Activated B cell treated with CpG ODN at 0.5 μM for 24 hours (primary cell): ENCODE results near the gene NOP56. TPM values are rescaled to one million over a fixed set of nuclear protein-coding genes. Genes with fewer than 3 reads are reported as not detected.
"Not testable (repeated sequence)": the region's sequence is repeated elsewhere in the genome, so short reads cannot be mapped to it uniquely, and the experiment has no call there.

Experiments
- ATAC-seq: fragments of 200-7000 bp; cut with Tn5 transposase; one replicate; pipeline ENCODE4 v1.10.0; 2021; ENCODE audit warnings: low read depth, mild to moderate bottlenecking, moderate library complexity
- CTCF ChIA-PET: fragments of 350-600 bp; sonication (Branson Sonifier 250); formaldehyde crosslinking; loops from one replicate; lab custom pipeline; 2021; ENCODE audit warnings: antibody characterized with exemption; lab: Charles Lee
- POLR2A ChIA-PET: fragments of 350-600 bp; sonication (Branson Sonifier 250); formaldehyde crosslinking; loops from one replicate; lab custom pipeline; 2021; ENCODE audit warnings: antibody characterized with exemption; lab: Charles Lee
- DNase-seq: peaks from one replicate; pipeline ENCODE4 v3.0.0; 2022
- H3K27ac Mint-ChIP-seq: one replicate; pipeline ENCODE4 v1.8.0; 2020; ENCODE audit warnings: mixed read lengths
- H3K27me3 Mint-ChIP-seq: one replicate; pipeline ENCODE4 v1.8.0; 2021; ENCODE audit warnings: mixed read lengths
- H3K36me3 Mint-ChIP-seq: one replicate; pipeline ENCODE4 v1.8.0; 2021; ENCODE audit warnings: low read depth, mixed read lengths
- H3K4me1 Mint-ChIP-seq: one replicate; pipeline ENCODE4 v1.8.0; 2021; ENCODE audit warnings: mixed read lengths
- H3K4me3 Mint-ChIP-seq: one replicate; pipeline ENCODE4 v1.8.0; 2020; ENCODE audit warnings: mild to moderate bottlenecking, mixed read lengths
- H3K9me3 Mint-ChIP-seq: one replicate; pipeline ENCODE4 v1.8.0; 2020; ENCODE audit warnings: mixed read lengths
- intact Hi-C: fragments of 100-400 bp; cut with micrococcal nuclease; formaldehyde crosslinking; loops from one replicate; pipeline ENCODE4 v1.15.1; 2024
- total RNA-seq: library from RNA; stranded (reverse); gene quantifications from 2 replicates; pipeline ENCODE4 v1.2.3, GENCODE V29; 2022
- TF ChIP-seq, protein P1 (sequence below): fragments of 200-600 bp; IDR thresholded peaks from one replicate; pipeline ENCODE4 v1.8.0; 2022; ENCODE audit warnings: antibody characterized with exemption, mild to moderate bottlenecking

The NOP56 gene
- total RNA-seq, 1 donor from 2014 or later, result 327 TPM

- H3K9me3 Mint-ChIP-seq, result no peaks in the 10 kb centered on the region
- H3K4me3 Mint-ChIP-seq, result no peak overlapping the region
- no peaks in the 10 kb centered on the region for H3K4me1 Mint-ChIP-seq
- intact Hi-C loops, result no loop called here
- POLR2A ChIA-PET, result no interaction called here
- TF ChIP-seq, protein P1, sequence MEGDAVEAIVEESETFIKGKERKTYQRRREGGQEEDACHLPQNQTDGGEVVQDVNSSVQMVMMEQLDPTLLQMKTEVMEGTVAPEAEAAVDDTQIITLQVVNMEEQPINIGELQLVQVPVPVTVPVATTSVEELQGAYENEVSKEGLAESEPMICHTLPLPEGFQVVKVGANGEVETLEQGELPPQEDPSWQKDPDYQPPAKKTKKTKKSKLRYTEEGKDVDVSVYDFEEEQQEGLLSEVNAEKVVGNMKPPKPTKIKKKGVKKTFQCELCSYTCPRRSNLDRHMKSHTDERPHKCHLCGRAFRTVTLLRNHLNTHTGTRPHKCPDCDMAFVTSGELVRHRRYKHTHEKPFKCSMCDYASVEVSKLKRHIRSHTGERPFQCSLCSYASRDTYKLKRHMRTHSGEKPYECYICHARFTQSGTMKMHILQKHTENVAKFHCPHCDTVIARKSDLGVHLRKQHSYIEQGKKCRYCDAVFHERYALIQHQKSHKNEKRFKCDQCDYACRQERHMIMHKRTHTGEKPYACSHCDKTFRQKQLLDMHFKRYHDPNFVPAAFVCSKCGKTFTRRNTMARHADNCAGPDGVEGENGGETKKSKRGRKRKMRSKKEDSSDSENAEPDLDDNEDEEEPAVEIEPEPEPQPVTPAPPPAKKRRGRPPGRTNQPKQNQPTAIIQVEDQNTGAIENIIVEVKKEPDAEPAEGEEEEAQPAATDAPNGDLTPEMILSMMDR, result no peak
- no peak for DNase-seq
- no peaks in the 10 kb centered on the region for H3K36me3 Mint-ChIP-seq
- CTCF ChIA-PET, result no interaction called here
- H3K27ac Mint-ChIP-seq, result no peak overlapping the region
- H3K27me3 Mint-ChIP-seq, result peaks cover 18% of the 10 kb centered on the region
- ATAC-seq, result no peak
Observed at GRCh38 chr20:2680046-2680445, 27.6 kb downstream of the NOP56 start.

DNA sequence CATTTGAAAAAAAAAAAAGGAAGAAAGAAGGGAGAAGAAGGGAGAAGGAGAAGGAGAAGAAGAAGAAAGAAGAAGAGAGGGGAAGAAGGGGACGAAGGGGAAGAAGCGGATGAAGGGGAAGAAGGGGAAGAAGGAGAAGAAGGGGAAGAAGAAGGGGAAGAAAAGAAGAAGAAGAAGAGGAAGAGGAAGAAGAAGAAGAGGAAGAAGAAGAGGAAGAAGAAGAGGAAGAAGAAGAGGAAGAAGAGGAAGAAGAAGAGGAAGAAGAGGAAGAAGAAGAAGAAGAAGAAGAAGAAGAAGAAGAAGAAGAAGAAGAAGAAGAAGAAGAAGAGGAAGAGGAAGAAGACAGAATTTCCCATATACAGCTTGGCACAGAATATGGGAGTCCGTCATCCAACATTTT, 29.6 kb downstream of the NOP56 start:
- H3K36me3 Mint-ChIP-seq, H3K9me3 Mint-ChIP-seq, intact Hi-C loops, H3K4me1 Mint-ChIP-seq, DNase-seq, ATAC-seq, H3K4me3 Mint-ChIP-seq, CTCF ChIA-PET: not testable (repeated sequence)
- H3K27me3 Mint-ChIP-seq, result peaks cover 20% of the 10 kb centered on the region
- peak overlapping the region; percentile 24 for H3K27ac Mint-ChIP-seq
- POLR2A ChIA-PET, result interaction anchor here (0.6 kb wide), 1 partner anchor 17 kb away, joined by 5 read pairs; no protein-coding TSS in a partner anchor

GRCh38 chr20:2684817-2685216, 32.4 kb downstream of the NOP56 start:
- H3K9me3 Mint-ChIP-seq, intact Hi-C loops, H3K36me3 Mint-ChIP-seq, H3K27ac Mint-ChIP-seq, H3K4me1 Mint-ChIP-seq, H3K4me3 Mint-ChIP-seq, DNase-seq, ATAC-seq: not testable (repeated sequence)
- peaks cover 31% of the 10 kb centered on the region for H3K27me3 Mint-ChIP-seq
- ChIA-PET POLR2A (interaction anchor here (0.6 kb wide), 1 partner anchor 29 kb away, joined by 8 read pairs; no protein-coding TSS in a partner anchor), CTCF (interaction anchor here (1.2 kb wide), 1 partner anchor 8 kb away, joined by 3 read pairs; no protein-coding TSS in a partner anchor)

- intact Hi-C loops, result no loop called here
- H3K27ac Mint-ChIP-seq, result no peak overlapping the region
- CTCF ChIA-PET, result no interaction called here
- DNase-seq, result no peak
- H3K4me3 Mint-ChIP-seq, result no peak overlapping the region
- peaks cover 2% of the 10 kb centered on the region for H3K36me3 Mint-ChIP-seq
- H3K27me3 Mint-ChIP-seq, result peaks cover 49% of the 10 kb centered on the region
- ATAC-seq, result no peak
- TF ChIP-seq, protein P1, result no peak
- no peaks in the 10 kb centered on the region for H3K9me3 Mint-ChIP-seq
- POLR2A ChIA-PET, result no interaction called here
- peaks cover 13% of the 10 kb centered on the region for H3K4me1 Mint-ChIP-seq
Observed at GRCh38 chr20:2687514-2687913, 35.1 kb downstream of the NOP56 start.

DNA sequence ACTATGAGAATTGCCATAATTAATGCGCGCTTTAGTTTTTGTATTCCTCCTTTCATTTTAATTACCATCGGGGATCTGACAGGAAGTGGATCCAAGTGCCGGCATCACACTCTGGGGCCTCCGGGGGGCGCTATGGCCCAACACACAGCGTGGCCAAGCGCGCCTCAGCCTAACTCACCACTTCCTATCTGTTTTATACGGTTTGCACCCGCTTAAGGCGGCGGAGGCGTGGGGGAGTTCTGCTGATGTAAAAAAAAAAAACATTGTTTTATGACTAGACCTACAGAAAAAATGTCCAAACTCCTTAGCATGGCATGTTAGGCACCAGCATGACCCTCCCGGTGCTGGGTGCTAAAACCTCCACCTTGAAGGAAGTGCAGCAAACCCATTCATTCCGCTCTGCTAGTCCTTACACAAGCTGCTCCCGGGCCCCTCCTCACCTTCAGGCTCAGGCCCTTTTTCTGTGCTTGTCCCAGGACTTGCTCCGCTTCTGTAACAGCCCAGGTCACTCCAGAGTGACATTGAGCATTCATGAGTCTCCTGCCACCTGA, 35.7 kb downstream of the NOP56 start:
- ChIA-PET CTCF (interaction anchor here (0.6 kb wide), 1 partner anchor 456 kb away, joined by 3 read pairs; no protein-coding TSS in a partner anchor), POLR2A (interaction anchor here (2.6 kb wide), 1 partner anchor 35 kb away, joined by 5 read pairs; the partner anchor contains the start of gene NOP56)
- DNase-seq (no peak), ATAC-seq (peak; percentile 16)
- intact Hi-C loops, result loop anchor here (1.0 kb wide), 1 partner anchor 55 kb away; no protein-coding TSS in a partner anchor
- TF ChIP-seq, protein P1, result no peak
- H3K27me3 Mint-ChIP-seq, result peaks cover 46% of the 10 kb centered on the region
- no peak overlapping the region for H3K27ac Mint-ChIP-seq
- H3K4me3 Mint-ChIP-seq, result no peak overlapping the region
- H3K4me1 Mint-ChIP-seq, result peaks cover 13% of the 10 kb centered on the region
- peaks cover 2% of the 10 kb centered on the region for H3K36me3 Mint-ChIP-seq
- H3K9me3 Mint-ChIP-seq, result no peaks in the 10 kb centered on the region

GRCh38 chr20:2690213-2690612, 37.8 kb downstream of the NOP56 start:
- TF ChIP-seq, protein P1, result no peak
- ChIA-PET POLR2A (interaction anchor here (2.6 kb wide), 1 partner anchor 37 kb away, joined by 5 read pairs; the partner anchor contains the start of gene NOP56), CTCF (no interaction called here)
- DNase-seq (no peak), ATAC-seq (no peak)
- Mint-ChIP-seq H3K4me3 (no peak overlapping the region), H3K27me3 (peaks cover 59% of the 10 kb centered on the region), H3K9me3 (no peaks in the 10 kb centered on the region), H3K27ac (no peak overlapping the region), H3K4me1 (peaks cover 13% of the 10 kb centered on the region), H3K36me3 (peaks cover 2% of the 10 kb centered on the region)
- intact Hi-C loops, result loop anchor here (5.0 to 10.0 kb wide), 3 partner anchors 38 to 182 kb away; partner anchors contain the start of genes NOP56, PCED1A, PTPRA and VPS16
